Measurements from ENCODE around the gene ADCY2. TPM values are rescaled to one million over a fixed set of nuclear protein-coding genes. Genes with fewer than 3 reads are reported as not detected.

ADCY2 gene
- total and polyA plus RNA-seq, 9 of the 15 experiments (the other 6 are each of a cell fraction or from before 2014, with no cell fraction given): 0.01 to 0.15 (median 0.03) TPM; not detected in 5

DNA sequence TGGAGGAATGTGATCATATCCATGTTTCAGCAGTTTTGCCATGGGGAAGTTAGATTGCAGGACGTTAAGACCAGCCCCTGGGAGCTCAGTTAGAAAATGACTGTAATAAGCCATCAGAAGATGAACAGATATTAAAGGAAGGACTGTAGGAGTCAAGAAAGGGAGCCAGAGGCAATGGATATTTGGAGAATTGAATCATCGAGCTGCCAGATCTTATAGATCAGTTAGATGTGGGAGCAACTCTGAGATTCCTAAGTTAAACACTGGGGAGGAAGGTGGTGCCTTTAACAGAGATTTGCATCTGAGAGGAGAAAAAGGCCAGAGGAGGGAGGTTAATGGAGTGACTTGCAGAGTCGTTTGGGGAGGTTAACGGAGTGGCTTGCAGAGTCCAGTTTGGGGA, 96.4 kb downstream of the ADCY2 start:
- no TSS peak for BruUV-seq (replicated peaks)
- CTCF ChIA-PET (ENCODE audit: low intra/inter-chr PET ratio): no interaction called here
- FAIRE-seq: no peak

More for the DNA sequence above, 96.4 kb downstream of the ADCY2 start:
- H3K36me3 ChIP-seq (ENCODE audit: control insufficient read depth, insufficient read depth, low read length): no peaks in the 10 kb centered on the region
- WGBS (ENCODE audit: insufficient coverage, low coverage, missing lambda C conversion rate): 1% methylated on average over 4 of the region's 4 CpGs
- no peaks in the 10 kb centered on the region for H3K9me3 ChIP-seq (replicated peaks; ENCODE audit: control insufficient read depth, insufficient read depth, low read depth, low read length)
- no peaks in the 10 kb centered on the region for H3K27me3 ChIP-seq (ENCODE audit: control insufficient read depth in 2 of 2, insufficient read depth in 2 of 2, low read length in 2 of 2)
- H3K4me2 ChIP-seq (ENCODE audit: insufficient read depth, low read length): no peak overlapping the region
- H3K9ac ChIP-seq (ENCODE audit: insufficient read depth in 1 of 2, low read depth in 2 of 2, low read length in 2 of 2): no peak overlapping the region
- H2AFZ ChIP-seq (ENCODE audit: low read depth, low read length): no peak overlapping the region
- H3K9me1 ChIP-seq (ENCODE audit: control insufficient read depth, insufficient read depth, low read length): no peaks in the 10 kb centered on the region
- H4K20me1 ChIP-seq (replicated peaks; ENCODE audit: control insufficient read depth, insufficient read depth, low read length): no peaks in the 10 kb centered on the region
- TF ChIP-seq ZFX (CRISPR knock-in tag; IDR thresholded peaks at IDR 0.05) (no peak), ZNF212 (CRISPR knock-in tag; IDR thresholded peaks at IDR 0.05) (no peak), RFX7 (CRISPR knock-in tag; IDR thresholded peaks at IDR 0.05) (no peak), KLF6 (CRISPR knock-in tag; IDR thresholded peaks at IDR 0.05; ENCODE audit: borderline replicate concordance) (no peak), SMARCE1 (IDR thresholded peaks at IDR 0.05) (no peak), HNRNPH1 (optimal IDR thresholded peaks at IDR 0.05; ENCODE audit: low read depth, low read length) (no peak), BRD4 (IDR thresholded peaks at IDR 0.05) (no peak), ZNF224 (CRISPR knock-in tag; IDR thresholded peaks at IDR 0.05) (no peak), MECOM (CRISPR knock-in tag; IDR thresholded peaks at IDR 0.05) (no peak), CLOCK (CRISPR knock-in tag; IDR thresholded peaks at IDR 0.05; ENCODE audit: borderline replicate concordance) (no peak)
- TF ChIP-seq, protein P1, sequence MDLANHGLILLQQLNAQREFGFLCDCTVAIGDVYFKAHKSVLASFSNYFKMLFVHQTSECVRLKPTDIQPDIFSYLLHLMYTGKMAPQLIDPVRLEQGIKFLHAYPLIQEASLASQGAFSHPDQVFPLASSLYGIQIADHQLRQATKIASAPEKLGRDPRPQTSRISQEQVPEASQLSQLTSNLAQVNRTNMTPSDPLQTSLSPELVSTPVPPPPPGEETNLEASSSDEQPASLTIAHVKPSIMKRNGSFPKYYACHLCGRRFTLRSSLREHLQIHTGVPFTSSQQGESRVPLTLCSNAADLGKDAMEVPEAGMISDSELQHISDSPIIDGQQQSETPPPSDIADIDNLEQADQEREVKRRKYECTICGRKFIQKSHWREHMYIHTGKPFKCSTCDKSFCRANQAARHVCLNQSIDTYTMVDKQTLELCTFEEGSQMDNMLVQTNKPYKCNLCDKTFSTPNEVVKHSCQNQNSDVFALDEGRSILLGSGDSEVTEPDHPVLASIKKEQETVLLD (IDR thresholded peaks at IDR 0.05): no peak
- no peak for ATAC-seq
- no peak overlapping the region for H3K4me3 ChIP-seq
- no peaks in the 10 kb centered on the region for H3K79me2 ChIP-seq (ENCODE audit: control insufficient read depth, insufficient read depth, low read length)
- DNase-seq (ENCODE audit: extremely low read depth in 1 of 4, low spot score in 3 of 4): no peak
- POLR2A ChIA-PET: no interaction called here
- no peak overlapping the region for H3K27ac ChIP-seq (ENCODE audit: extremely low read depth, low read depth, low read length)
- intact Hi-C loops (cut with micrococcal nuclease): no loop called here
- H3K4me1 ChIP-seq (replicated peaks in 1 of 2; ENCODE audit: control insufficient read depth in 2 of 2, insufficient read depth in 2 of 2, low read length in 2 of 2): no peaks in the 10 kb centered on the region
- in situ Hi-C loops (cut with MboI): no loop called here

All from K562 (cell line).